ENCODE results near the gene CANT1. TPM values are rescaled to one million over a fixed set of nuclear protein-coding genes. Genes with fewer than 3 reads are reported as not detected.
"Not testable (repeated sequence)": the region's sequence is repeated elsewhere in the genome, so short reads cannot be mapped to it uniquely, and the experiment has no call there.

Gene CANT1
- total and polyA plus RNA-seq, 2 donors (not counting 1 experiment from before 2014, with no cell fraction given) = 39.9 to 46.6 TPM

DNA sequence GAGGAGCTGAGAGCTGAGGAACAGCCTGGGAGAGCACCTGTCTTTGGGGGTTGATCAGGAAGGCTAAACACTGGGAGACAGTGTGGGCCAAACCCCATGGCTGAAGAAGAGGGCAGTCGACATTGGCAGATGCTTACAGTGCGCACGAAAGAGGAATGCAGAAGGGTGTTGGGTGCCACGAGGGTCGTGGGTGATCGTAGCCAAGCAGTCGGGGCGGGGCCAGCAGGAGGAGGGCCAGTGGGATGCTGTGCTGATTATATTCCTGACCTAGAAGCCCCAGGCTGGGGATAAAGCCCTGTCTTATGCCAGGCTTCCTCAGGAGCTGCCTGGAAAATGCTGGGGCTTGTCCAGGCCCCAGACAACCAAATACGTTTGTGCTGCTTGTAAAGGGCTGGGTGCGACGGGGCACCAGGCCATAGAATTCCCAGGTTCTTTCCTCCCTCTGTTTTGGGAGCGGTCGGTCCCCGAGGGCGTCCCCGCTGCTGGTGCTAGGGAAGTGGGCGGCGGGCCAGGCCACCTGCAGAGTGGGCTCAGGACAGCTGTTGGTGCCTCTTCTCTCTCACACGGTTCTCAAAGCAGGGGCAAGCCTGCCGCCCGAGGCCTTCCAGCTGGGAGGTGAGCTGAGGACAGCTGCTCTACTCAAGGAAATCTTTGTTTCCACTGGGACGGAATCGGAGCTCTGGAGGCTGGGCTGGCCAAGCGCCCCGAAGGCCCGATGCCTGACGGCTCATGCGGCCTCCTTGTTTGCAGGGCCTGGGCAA lies 24.4 kb upstream of the CANT1 start:
- no peak overlapping the region for H3K4me3 ChIP-seq (replicated peaks in 1 of 4; ENCODE audit: control extremely low read depth in 1 of 4, insufficient read depth in 1 of 4, low read depth in 3 of 4, low read length in 4 of 4)
- no peaks in the 10 kb centered on the region for H3K9me3 ChIP-seq (ENCODE audit: control insufficient read depth, insufficient read depth, low read depth, low read length)
- no peak overlapping the region for H3K4me2 ChIP-seq (ENCODE audit: extremely low read depth, insufficient read depth, low read length)
- peaks cover 21% of the 10 kb centered on the region for H3K4me1 ChIP-seq (ENCODE audit: control insufficient read depth, extremely low read depth, insufficient read depth, low read length)
- no peak overlapping the region for H3K27ac ChIP-seq (ENCODE audit: insufficient read depth, low read length)
- peak in 1 of 2 donors; percentile 56 for DNase-seq (ENCODE audit: low read depth in 2 of 2)
- TF ChIP-seq EZH2 (IDR thresholded peaks at IDR 0.05; ENCODE audit: low read length, missing control alignments) = no peak
- TF ChIP-seq, protein P1, sequence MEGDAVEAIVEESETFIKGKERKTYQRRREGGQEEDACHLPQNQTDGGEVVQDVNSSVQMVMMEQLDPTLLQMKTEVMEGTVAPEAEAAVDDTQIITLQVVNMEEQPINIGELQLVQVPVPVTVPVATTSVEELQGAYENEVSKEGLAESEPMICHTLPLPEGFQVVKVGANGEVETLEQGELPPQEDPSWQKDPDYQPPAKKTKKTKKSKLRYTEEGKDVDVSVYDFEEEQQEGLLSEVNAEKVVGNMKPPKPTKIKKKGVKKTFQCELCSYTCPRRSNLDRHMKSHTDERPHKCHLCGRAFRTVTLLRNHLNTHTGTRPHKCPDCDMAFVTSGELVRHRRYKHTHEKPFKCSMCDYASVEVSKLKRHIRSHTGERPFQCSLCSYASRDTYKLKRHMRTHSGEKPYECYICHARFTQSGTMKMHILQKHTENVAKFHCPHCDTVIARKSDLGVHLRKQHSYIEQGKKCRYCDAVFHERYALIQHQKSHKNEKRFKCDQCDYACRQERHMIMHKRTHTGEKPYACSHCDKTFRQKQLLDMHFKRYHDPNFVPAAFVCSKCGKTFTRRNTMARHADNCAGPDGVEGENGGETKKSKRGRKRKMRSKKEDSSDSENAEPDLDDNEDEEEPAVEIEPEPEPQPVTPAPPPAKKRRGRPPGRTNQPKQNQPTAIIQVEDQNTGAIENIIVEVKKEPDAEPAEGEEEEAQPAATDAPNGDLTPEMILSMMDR (conservative IDR thresholded peaks at IDR 0.05 in 1 of 2, IDR thresholded peaks at IDR 0.05 in 1 of 2; ENCODE audit: low read depth in 1 of 2, low read length in 2 of 2) = no peak
- H3K36me3 ChIP-seq (ENCODE audit: control insufficient read depth, insufficient read depth, low read length) = no peaks in the 10 kb centered on the region
- H4K20me1 ChIP-seq (ENCODE audit: control insufficient read depth, extremely low read depth, insufficient read depth, low read length) = no peaks in the 10 kb centered on the region
- H2AFZ ChIP-seq (ENCODE audit: low read length) = no peak overlapping the region
- H3K79me2 ChIP-seq (ENCODE audit: control insufficient read depth, insufficient read depth, low read length) = no peaks in the 10 kb centered on the region
- no peaks in the 10 kb centered on the region for H3K27me3 ChIP-seq (ENCODE audit: control insufficient read depth, insufficient read depth, low read length)
- no peak overlapping the region for H3K9ac ChIP-seq (ENCODE audit: insufficient read depth, low read length)

DNA sequence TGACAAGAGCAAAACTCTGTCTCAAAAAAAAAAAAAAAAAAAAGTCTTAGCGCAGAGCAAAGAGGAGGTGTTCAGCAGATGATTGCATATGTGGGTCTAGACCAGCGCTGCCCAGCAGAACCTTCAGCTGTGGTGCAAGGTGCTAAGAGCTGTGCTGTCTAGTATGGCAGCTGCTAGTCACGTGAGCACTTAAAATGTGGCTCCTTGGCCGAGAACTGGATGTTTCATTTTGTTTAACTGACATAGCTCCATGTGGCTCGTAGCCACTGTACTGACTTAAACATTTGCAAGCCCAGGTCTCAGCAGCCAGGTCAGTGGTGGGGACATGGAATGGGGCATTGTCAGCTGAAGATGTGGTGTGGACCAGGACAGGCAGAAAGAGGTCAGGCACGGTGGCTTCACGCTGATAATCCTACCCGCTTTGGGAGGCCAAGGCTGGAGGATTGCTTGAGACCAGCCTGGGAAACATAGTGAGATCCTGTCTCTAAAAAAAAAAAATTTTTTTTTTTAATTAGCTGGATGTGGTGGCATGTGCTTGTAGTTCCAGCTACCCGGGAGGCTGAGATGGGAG lies 23.6 kb upstream of the CANT1 start:
- Histone ChIP-seq H3K79me2 (ENCODE audit: control insufficient read depth, insufficient read depth, low read length) (no peaks in the 10 kb centered on the region), H3K4me2 (ENCODE audit: extremely low read depth, insufficient read depth, low read length) (no peak overlapping the region), H3K4me3 (replicated peaks in 1 of 4; ENCODE audit: control extremely low read depth in 1 of 4, insufficient read depth in 1 of 4, low read depth in 3 of 4, low read length in 4 of 4) (no peak overlapping the region), H3K9ac (ENCODE audit: insufficient read depth, low read length) (no peak overlapping the region), H3K27me3 (ENCODE audit: control insufficient read depth, insufficient read depth, low read length) (no peaks in the 10 kb centered on the region), H3K27ac (ENCODE audit: insufficient read depth, low read length) (no peak overlapping the region), H3K36me3 (ENCODE audit: control insufficient read depth, insufficient read depth, low read length) (no peaks in the 10 kb centered on the region), H3K9me3 (ENCODE audit: control insufficient read depth, insufficient read depth, low read depth, low read length) (no peaks in the 10 kb centered on the region), H3K4me1 (ENCODE audit: control insufficient read depth, extremely low read depth, insufficient read depth, low read length) (peaks cover 18% of the 10 kb centered on the region), H4K20me1 (ENCODE audit: control insufficient read depth, extremely low read depth, insufficient read depth, low read length) (no peaks in the 10 kb centered on the region), H2AFZ (ENCODE audit: low read length) (no peak overlapping the region)
- DNase-seq (ENCODE audit: low read depth in 2 of 2) = no peak
- TF ChIP-seq, protein P1 (conservative IDR thresholded peaks at IDR 0.05 in 1 of 2, IDR thresholded peaks at IDR 0.05 in 1 of 2; ENCODE audit: low read depth in 1 of 2, low read length in 2 of 2) = no peak
- no peak for TF ChIP-seq EZH2 (IDR thresholded peaks at IDR 0.05; ENCODE audit: low read length, missing control alignments)

- peaks cover 26% of the 10 kb centered on the region for H3K4me1 ChIP-seq (ENCODE audit: control insufficient read depth, extremely low read depth, insufficient read depth, low read length)
- no peaks in the 10 kb centered on the region for H3K79me2 ChIP-seq (ENCODE audit: control insufficient read depth, insufficient read depth, low read length)
- no peak overlapping the region for H3K4me2 ChIP-seq (ENCODE audit: extremely low read depth, insufficient read depth, low read length)
- H3K36me3 ChIP-seq (ENCODE audit: control insufficient read depth, insufficient read depth, low read length) = no peaks in the 10 kb centered on the region
- H3K27me3 ChIP-seq (ENCODE audit: control insufficient read depth, insufficient read depth, low read length) = no peaks in the 10 kb centered on the region
- H2AFZ ChIP-seq (ENCODE audit: low read length) = no peak overlapping the region
- H3K9ac ChIP-seq (ENCODE audit: insufficient read depth, low read length) = no peak overlapping the region
- no peak overlapping the region for H3K4me3 ChIP-seq (replicated peaks in 1 of 4; ENCODE audit: control extremely low read depth in 1 of 4, insufficient read depth in 1 of 4, low read depth in 3 of 4, low read length in 4 of 4)
- H3K27ac ChIP-seq (ENCODE audit: insufficient read depth, low read length) = no peak overlapping the region
- no peak for DNase-seq (ENCODE audit: low read depth in 2 of 2)
- H3K9me3 ChIP-seq (ENCODE audit: control insufficient read depth, insufficient read depth, low read depth, low read length) = no peaks in the 10 kb centered on the region
- TF ChIP-seq EZH2 (IDR thresholded peaks at IDR 0.05; ENCODE audit: low read length, missing control alignments) = no peak
- TF ChIP-seq, protein P1 (conservative IDR thresholded peaks at IDR 0.05 in 1 of 2, IDR thresholded peaks at IDR 0.05 in 1 of 2; ENCODE audit: low read depth in 1 of 2, low read length in 2 of 2) = no peak
- no peaks in the 10 kb centered on the region for H4K20me1 ChIP-seq (ENCODE audit: control insufficient read depth, extremely low read depth, insufficient read depth, low read length)
Observed at GRCh38 chr17:79031996-79032875, 22.7 kb upstream of the CANT1 start.

GRCh38 chr17:79030636-79031035 lies 21.1 kb upstream of the CANT1 start:
- not testable (repeated sequence) for H3K4me3 ChIP-seq (replicated peaks in 1 of 4; ENCODE audit: control extremely low read depth in 1 of 4, insufficient read depth in 1 of 4, low read depth in 3 of 4, low read length in 4 of 4); DNase-seq (ENCODE audit: low read depth in 2 of 2); H3K9me3 ChIP-seq (ENCODE audit: control insufficient read depth, insufficient read depth, low read depth, low read length); H4K20me1 ChIP-seq (ENCODE audit: control insufficient read depth, extremely low read depth, insufficient read depth, low read length); H3K27me3 ChIP-seq (ENCODE audit: control insufficient read depth, insufficient read depth, low read length); H2AFZ ChIP-seq (ENCODE audit: low read length); H3K36me3 ChIP-seq (ENCODE audit: control insufficient read depth, insufficient read depth, low read length); H3K4me2 ChIP-seq (ENCODE audit: extremely low read depth, insufficient read depth, low read length); H3K27ac ChIP-seq (ENCODE audit: insufficient read depth, low read length); H3K9ac ChIP-seq (ENCODE audit: insufficient read depth, low read length); H3K79me2 ChIP-seq (ENCODE audit: control insufficient read depth, insufficient read depth, low read length)
- H3K4me1 ChIP-seq (ENCODE audit: control insufficient read depth, extremely low read depth, insufficient read depth, low read length) = peaks cover 25% of the 10 kb centered on the region
